ENCODE data around the gene PRDM16. TPM values are rescaled to one million over a fixed set of nuclear protein-coding genes. Genes with fewer than 3 reads are reported as not detected.
A peak's percentile ranks its signal among the peaks of the same experiment; 100 is the strongest.

The PRDM16 gene
- total and polyA plus RNA-seq, 2 experiments from 2014 or later: 0.14 to 0.16 TPM

DNA sequence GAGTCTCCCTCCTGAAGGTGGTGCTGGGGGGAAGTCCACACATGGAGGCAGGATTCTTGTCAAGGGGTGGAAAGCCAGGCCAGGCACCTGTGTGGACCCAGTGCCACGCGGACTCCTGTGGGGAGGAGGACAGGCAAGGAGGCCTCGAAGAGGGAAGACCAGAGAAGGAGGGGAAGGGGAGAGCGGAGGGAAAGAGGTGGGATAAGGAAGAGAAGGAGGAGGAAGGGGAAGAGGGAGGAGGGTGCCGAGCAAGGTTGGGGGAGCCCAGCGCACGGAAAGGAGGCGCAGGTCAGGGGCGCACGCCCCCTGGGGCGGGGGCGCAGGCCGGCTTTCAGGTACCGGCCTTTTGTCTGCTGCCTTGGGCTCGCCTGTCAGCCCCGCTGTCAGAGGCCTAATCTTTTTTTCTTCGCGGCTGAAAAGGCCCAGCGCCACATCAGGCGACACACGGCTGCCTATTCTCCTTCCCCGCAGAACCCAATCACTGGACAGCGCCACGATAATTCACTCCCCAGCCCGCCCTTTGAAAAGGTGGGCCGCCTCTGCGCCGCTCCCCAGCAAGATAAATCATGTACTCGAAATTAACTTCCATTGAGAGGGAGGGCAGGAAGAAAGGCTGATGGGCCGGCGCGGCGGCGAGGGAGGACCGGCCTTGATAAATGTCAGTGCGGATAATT is 42.5 kb downstream of the PRDM16 start:
- H2AFZ ChIP-seq: no peak overlapping the region
- no peak overlapping the region for H3K27ac ChIP-seq (ENCODE audit: low read depth)
- Mint-ChIP-seq H3K27ac (no peak overlapping the region), H3K4me1 (no peaks in the 10 kb centered on the region), H3K9me3 (peaks cover 8% of the 10 kb centered on the region; the same call in 2 of the 3 replicates), H3K4me3 (no peak overlapping the region), H3K27me3 (ENCODE audit: insufficient read depth, low read depth, poor library complexity) (peaks cover 3% of the 10 kb centered on the region), H3K36me3 (ENCODE audit: low read depth) (no peaks in the 10 kb centered on the region)
- no peaks in the 10 kb centered on the region; the same call in 1 of the 2 replicates for H3K36me3 ChIP-seq (ENCODE audit: insufficient read depth)
- H4K20me1 ChIP-seq (replicated peaks; ENCODE audit: insufficient read depth): no peaks in the 10 kb centered on the region
- H3K27me3 ChIP-seq (ENCODE audit: insufficient read depth): no peaks in the 10 kb centered on the region
- ATAC-seq (no peak), DNase-seq (ENCODE audit: low spot score) (no peak)
- no peaks in the 10 kb centered on the region for H3K9me2 ChIP-seq (ENCODE audit: insufficient read depth)
- H3K79me2 ChIP-seq (replicated peaks; ENCODE audit: insufficient read depth): no peaks in the 10 kb centered on the region
- TF ChIP-seq POLR2AphosphoS5 (IDR thresholded peaks at IDR 0.05; ENCODE audit: low read depth): no peak
- TF ChIP-seq, protein P1, sequence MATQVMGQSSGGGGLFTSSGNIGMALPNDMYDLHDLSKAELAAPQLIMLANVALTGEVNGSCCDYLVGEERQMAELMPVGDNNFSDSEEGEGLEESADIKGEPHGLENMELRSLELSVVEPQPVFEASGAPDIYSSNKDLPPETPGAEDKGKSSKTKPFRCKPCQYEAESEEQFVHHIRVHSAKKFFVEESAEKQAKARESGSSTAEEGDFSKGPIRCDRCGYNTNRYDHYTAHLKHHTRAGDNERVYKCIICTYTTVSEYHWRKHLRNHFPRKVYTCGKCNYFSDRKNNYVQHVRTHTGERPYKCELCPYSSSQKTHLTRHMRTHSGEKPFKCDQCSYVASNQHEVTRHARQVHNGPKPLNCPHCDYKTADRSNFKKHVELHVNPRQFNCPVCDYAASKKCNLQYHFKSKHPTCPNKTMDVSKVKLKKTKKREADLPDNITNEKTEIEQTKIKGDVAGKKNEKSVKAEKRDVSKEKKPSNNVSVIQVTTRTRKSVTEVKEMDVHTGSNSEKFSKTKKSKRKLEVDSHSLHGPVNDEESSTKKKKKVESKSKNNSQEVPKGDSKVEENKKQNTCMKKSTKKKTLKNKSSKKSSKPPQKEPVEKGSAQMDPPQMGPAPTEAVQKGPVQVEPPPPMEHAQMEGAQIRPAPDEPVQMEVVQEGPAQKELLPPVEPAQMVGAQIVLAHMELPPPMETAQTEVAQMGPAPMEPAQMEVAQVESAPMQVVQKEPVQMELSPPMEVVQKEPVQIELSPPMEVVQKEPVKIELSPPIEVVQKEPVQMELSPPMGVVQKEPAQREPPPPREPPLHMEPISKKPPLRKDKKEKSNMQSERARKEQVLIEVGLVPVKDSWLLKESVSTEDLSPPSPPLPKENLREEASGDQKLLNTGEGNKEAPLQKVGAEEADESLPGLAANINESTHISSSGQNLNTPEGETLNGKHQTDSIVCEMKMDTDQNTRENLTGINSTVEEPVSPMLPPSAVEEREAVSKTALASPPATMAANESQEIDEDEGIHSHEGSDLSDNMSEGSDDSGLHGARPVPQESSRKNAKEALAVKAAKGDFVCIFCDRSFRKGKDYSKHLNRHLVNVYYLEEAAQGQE (IDR thresholded peaks at IDR 0.05; ENCODE audit: unreplicated experiment): peak; percentile 15
- H3K4me3 ChIP-seq: no peak overlapping the region
- no peaks in the 10 kb centered on the region; the same call in 1 of the 2 replicates for H3F3A ChIP-seq (replicated peaks; ENCODE audit: low read depth)
- no peaks in the 10 kb centered on the region for H3K4me1 ChIP-seq (ENCODE audit: insufficient read depth)
- no peak overlapping the region for H3K4me2 ChIP-seq

DNA sequence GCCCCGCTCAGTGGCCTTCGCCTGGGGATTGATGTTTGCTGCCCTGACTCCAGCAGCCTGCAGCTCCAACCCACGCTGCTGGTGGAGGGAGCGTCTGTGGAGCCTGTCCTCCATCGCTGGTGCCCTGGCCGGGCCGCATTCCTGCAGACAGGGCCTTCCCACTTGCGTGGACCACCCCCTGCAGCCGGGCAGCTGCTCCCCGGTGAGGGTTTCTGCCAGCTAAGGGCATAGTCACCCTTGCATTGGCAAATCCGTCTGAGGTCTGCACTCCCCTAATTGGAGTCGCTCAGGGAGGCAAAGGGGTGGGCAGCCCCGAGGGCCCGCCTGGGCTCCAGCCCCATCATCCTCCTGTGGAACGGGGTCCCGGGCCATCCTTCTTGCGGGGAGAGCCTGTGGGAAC is 43.5 kb downstream of the PRDM16 start:
- no peak overlapping the region for H3K4me3 Mint-ChIP-seq
- Histone ChIP-seq H3K79me2 (replicated peaks; ENCODE audit: insufficient read depth) (no peaks in the 10 kb centered on the region), H3K27ac (ENCODE audit: low read depth) (no peak overlapping the region), H3K9me2 (ENCODE audit: insufficient read depth) (no peaks in the 10 kb centered on the region), H3K36me3 (ENCODE audit: insufficient read depth) (no peaks in the 10 kb centered on the region; the same call in 1 of the 2 replicates), H3K4me3 (no peak overlapping the region), H4K20me1 (replicated peaks; ENCODE audit: insufficient read depth) (no peaks in the 10 kb centered on the region), H3K4me1 (ENCODE audit: insufficient read depth) (no peaks in the 10 kb centered on the region), H2AFZ (no peak overlapping the region), H3F3A (replicated peaks; ENCODE audit: low read depth) (no peaks in the 10 kb centered on the region; the same call in 1 of the 2 replicates), H3K27me3 (ENCODE audit: insufficient read depth) (no peaks in the 10 kb centered on the region), H3K4me2 (no peak overlapping the region)
- ATAC-seq (peak; percentile 16; the same call in 1 of the 3 replicates), DNase-seq (ENCODE audit: low spot score) (no peak)
- peaks cover 8% of the 10 kb centered on the region for H3K9me3 Mint-ChIP-seq
- H3K4me1 Mint-ChIP-seq: no peaks in the 10 kb centered on the region
- no peaks in the 10 kb centered on the region for H3K36me3 Mint-ChIP-seq (ENCODE audit: low read depth)
- H3K27ac Mint-ChIP-seq: no peak overlapping the region
- H3K27me3 Mint-ChIP-seq (ENCODE audit: insufficient read depth, low read depth, poor library complexity): peaks cover 3% of the 10 kb centered on the region
- TF ChIP-seq, protein P2, sequence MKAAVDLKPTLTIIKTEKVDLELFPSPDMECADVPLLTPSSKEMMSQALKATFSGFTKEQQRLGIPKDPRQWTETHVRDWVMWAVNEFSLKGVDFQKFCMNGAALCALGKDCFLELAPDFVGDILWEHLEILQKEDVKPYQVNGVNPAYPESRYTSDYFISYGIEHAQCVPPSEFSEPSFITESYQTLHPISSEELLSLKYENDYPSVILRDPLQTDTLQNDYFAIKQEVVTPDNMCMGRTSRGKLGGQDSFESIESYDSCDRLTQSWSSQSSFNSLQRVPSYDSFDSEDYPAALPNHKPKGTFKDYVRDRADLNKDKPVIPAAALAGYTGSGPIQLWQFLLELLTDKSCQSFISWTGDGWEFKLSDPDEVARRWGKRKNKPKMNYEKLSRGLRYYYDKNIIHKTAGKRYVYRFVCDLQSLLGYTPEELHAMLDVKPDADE (IDR thresholded peaks at IDR 0.05): no peak
- TF ChIP-seq, protein P1 (IDR thresholded peaks at IDR 0.05; ENCODE audit: unreplicated experiment): no peak
- TF ChIP-seq, protein P3, sequence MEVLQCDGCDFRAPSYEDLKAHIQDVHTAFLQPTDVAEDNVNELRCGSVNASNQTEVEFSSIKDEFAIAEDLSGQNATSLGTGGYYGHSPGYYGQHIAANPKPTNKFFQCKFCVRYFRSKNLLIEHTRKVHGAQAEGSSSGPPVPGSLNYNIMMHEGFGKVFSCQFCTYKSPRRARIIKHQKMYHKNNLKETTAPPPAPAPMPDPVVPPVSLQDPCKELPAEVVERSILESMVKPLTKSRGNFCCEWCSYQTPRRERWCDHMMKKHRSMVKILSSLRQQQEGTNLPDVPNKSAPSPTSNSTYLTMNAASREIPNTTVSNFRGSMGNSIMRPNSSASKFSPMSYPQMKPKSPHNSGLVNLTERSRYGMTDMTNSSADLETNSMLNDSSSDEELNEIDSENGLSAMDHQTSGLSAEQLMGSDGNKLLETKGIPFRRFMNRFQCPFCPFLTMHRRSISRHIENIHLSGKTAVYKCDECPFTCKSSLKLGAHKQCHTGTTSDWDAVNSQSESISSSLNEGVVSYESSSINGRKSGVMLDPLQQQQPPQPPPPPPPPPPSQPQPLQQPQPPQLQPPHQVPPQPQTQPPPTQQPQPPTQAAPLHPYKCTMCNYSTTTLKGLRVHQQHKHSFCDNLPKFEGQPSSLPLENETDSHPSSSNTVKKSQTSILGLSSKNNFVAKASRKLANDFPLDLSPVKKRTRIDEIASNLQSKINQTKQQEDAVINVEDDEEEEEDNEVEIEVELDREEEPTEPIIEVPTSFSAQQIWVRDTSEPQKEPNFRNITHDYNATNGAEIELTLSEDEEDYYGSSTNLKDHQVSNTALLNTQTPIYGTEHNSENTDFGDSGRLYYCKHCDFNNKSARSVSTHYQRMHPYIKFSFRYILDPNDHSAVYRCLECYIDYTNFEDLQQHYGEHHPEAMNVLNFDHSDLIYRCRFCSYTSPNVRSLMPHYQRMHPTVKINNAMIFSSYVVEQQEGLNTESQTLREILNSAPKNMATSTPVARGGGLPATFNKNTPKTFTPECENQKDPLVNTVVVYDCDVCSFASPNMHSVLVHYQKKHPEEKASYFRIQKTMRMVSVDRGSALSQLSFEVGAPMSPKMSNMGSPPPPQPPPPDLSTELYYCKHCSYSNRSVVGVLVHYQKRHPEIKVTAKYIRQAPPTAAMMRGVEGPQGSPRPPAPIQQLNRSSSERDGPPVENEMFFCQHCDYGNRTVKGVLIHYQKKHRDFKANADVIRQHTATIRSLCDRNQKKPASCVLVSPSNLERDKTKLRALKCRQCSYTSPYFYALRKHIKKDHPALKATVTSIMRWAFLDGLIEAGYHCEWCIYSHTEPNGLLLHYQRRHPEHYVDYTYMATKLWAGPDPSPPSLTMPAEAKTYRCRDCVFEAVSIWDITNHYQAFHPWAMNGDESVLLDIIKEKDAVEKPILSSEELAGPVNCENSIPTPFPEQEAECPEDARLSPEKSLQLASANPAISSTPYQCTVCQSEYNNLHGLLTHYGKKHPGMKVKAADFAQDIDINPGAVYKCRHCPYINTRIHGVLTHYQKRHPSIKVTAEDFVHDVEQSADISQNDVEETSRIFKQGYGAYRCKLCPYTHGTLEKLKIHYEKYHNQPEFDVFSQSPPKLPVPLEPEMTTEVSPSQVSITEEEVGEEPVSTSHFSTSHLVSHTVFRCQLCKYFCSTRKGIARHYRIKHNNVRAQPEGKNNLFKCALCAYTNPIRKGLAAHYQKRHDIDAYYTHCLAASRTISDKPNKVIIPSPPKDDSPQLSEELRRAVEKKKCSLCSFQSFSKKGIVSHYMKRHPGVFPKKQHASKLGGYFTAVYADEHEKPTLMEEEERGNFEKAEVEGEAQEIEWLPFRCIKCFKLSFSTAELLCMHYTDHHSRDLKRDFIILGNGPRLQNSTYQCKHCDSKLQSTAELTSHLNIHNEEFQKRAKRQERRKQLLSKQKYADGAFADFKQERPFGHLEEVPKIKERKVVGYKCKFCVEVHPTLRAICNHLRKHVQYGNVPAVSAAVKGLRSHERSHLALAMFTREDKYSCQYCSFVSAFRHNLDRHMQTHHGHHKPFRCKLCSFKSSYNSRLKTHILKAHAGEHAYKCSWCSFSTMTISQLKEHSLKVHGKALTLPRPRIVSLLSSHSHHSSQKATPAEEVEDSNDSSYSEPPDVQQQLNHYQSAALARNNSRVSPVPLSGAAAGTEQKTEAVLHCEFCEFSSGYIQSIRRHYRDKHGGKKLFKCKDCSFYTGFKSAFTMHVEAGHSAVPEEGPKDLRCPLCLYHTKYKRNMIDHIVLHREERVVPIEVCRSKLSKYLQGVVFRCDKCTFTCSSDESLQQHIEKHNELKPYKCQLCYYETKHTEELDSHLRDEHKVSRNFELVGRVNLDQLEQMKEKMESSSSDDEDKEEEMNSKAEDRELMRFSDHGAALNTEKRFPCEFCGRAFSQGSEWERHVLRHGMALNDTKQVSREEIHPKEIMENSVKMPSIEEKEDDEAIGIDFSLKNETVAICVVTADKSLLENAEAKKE (CRISPR knock-in tag; IDR thresholded peaks at IDR 0.05): no peak
- no peak for TF ChIP-seq NANOG (IDR thresholded peaks at IDR 0.05; ENCODE audit: borderline replicate concordance)

Data from GM23338 (cell line).